ENCODE measurements around the gene PPIC. TPM values are rescaled to one million over a fixed set of nuclear protein-coding genes. Genes with fewer than 3 reads are reported as not detected.
"Not testable (repeated sequence)": the region's sequence is repeated elsewhere in the genome, so short reads cannot be mapped to it uniquely, and the experiment has no call there.

Gene PPIC
- total RNA-seq, 1 experiment from 2014 or later = 45.8 TPM

DNA sequence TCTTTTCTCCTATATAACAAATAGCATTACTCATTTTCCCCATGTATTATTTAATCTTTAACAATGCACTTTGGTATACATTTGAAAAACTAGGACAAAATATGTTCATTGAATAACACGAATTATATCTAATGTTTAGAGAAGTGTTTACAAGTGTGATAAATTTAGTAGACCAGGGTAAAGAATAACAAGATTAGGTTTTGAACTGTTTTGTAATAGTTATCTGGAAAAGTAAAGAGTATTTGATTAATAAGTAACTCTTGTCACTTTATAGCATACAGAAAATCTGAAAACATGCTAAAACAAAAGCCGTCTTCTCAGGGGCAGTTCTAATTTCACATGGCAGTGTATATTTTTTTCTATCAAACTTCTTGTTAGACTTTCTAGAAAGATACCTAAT is 58.5 kb downstream of the PPIC start:
- H3K27ac ChIP-seq (ENCODE audit: low read length) = no peak overlapping the region
- ATAC-seq (no peak), DNase-seq (ENCODE audit: low read depth, low spot score) (no peak)
- BruUV-seq (replicated peaks) = no TSS peak
- CTCF ChIA-PET = no interaction called here
- TF ChIP-seq POLR2AphosphoS5 (IDR thresholded peaks at IDR 0.05; ENCODE audit: low read depth, low read length) (no peak), SIN3A (IDR thresholded peaks at IDR 0.05; ENCODE audit: borderline replicate concordance, insufficient read depth, low read depth, low read length) (no peak), TCF7L2 (IDR thresholded peaks at IDR 0.05; ENCODE audit: low read depth, low read length) (no peak)
- TF ChIP-seq, protein P1, sequence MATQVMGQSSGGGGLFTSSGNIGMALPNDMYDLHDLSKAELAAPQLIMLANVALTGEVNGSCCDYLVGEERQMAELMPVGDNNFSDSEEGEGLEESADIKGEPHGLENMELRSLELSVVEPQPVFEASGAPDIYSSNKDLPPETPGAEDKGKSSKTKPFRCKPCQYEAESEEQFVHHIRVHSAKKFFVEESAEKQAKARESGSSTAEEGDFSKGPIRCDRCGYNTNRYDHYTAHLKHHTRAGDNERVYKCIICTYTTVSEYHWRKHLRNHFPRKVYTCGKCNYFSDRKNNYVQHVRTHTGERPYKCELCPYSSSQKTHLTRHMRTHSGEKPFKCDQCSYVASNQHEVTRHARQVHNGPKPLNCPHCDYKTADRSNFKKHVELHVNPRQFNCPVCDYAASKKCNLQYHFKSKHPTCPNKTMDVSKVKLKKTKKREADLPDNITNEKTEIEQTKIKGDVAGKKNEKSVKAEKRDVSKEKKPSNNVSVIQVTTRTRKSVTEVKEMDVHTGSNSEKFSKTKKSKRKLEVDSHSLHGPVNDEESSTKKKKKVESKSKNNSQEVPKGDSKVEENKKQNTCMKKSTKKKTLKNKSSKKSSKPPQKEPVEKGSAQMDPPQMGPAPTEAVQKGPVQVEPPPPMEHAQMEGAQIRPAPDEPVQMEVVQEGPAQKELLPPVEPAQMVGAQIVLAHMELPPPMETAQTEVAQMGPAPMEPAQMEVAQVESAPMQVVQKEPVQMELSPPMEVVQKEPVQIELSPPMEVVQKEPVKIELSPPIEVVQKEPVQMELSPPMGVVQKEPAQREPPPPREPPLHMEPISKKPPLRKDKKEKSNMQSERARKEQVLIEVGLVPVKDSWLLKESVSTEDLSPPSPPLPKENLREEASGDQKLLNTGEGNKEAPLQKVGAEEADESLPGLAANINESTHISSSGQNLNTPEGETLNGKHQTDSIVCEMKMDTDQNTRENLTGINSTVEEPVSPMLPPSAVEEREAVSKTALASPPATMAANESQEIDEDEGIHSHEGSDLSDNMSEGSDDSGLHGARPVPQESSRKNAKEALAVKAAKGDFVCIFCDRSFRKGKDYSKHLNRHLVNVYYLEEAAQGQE (IDR thresholded peaks at IDR 0.05; ENCODE audit: insufficient read depth in 1 of 2, low read depth in 2 of 2, low read length in 1 of 2) = no peak
- TF ChIP-seq, protein P2, sequence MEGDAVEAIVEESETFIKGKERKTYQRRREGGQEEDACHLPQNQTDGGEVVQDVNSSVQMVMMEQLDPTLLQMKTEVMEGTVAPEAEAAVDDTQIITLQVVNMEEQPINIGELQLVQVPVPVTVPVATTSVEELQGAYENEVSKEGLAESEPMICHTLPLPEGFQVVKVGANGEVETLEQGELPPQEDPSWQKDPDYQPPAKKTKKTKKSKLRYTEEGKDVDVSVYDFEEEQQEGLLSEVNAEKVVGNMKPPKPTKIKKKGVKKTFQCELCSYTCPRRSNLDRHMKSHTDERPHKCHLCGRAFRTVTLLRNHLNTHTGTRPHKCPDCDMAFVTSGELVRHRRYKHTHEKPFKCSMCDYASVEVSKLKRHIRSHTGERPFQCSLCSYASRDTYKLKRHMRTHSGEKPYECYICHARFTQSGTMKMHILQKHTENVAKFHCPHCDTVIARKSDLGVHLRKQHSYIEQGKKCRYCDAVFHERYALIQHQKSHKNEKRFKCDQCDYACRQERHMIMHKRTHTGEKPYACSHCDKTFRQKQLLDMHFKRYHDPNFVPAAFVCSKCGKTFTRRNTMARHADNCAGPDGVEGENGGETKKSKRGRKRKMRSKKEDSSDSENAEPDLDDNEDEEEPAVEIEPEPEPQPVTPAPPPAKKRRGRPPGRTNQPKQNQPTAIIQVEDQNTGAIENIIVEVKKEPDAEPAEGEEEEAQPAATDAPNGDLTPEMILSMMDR (IDR thresholded peaks at IDR 0.05) = no peak
- intact Hi-C loops (cut with micrococcal nuclease; ENCODE audit: unreplicated experiment) (no loop called here), in situ Hi-C loops (cut with HindIII; ENCODE audit: low pct_unique_long_range_greater_than_20kb, low sequenced_read_pairs) (no loop called here)
- H3K36me3 ChIP-seq (ENCODE audit: control insufficient read depth, insufficient read depth, low read length) = no peaks in the 10 kb centered on the region
- POLR2A ChIA-PET = no interaction called here
- no peaks in the 10 kb centered on the region for H3K9me3 ChIP-seq (ENCODE audit: control insufficient read depth, insufficient read depth, low read depth, low read length)
- no peak overlapping the region for H3K4me3 ChIP-seq (ENCODE audit: low read depth in 2 of 2, low read length in 2 of 2)
- no peaks in the 10 kb centered on the region for H3K27me3 ChIP-seq (ENCODE audit: control insufficient read depth, insufficient read depth, low read length)
- H3K4me1 ChIP-seq (ENCODE audit: control insufficient read depth, insufficient read depth, low read length) = no peaks in the 10 kb centered on the region

DNA sequence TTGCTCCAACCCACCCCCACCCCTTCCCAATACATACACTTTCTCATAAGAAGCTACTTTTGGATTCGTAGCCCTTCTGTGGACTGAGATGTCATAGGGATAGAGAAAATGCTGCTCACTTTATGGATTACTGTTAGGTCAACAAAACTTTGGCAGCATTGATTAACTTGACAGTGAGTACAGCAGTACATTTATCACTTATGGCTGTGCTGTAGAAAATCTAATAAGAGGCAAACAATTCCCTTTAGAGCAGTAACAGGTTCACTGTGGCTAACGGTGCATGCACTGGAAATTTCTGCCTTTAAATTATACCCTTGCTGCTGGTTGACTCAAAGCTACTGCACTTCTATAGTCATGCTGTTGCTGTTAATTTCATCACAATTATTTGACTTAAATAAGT is 59.2 kb downstream of the PPIC start:
- TF ChIP-seq, protein P1 (IDR thresholded peaks at IDR 0.05; ENCODE audit: insufficient read depth in 1 of 2, low read depth in 2 of 2, low read length in 1 of 2) = no peak
- TF ChIP-seq TCF7L2 (IDR thresholded peaks at IDR 0.05; ENCODE audit: low read depth, low read length) = no peak
- TF ChIP-seq, protein P2 (IDR thresholded peaks at IDR 0.05) = no peak
- no peak for TF ChIP-seq SIN3A (IDR thresholded peaks at IDR 0.05; ENCODE audit: borderline replicate concordance, insufficient read depth, low read depth, low read length)
- no peak for TF ChIP-seq POLR2AphosphoS5 (IDR thresholded peaks at IDR 0.05; ENCODE audit: low read depth, low read length)
- H3K4me3 ChIP-seq (ENCODE audit: low read depth in 2 of 2, low read length in 2 of 2) = no peak overlapping the region
- intact Hi-C loops (cut with micrococcal nuclease; ENCODE audit: unreplicated experiment) = no loop called here
- no TSS peak for BruUV-seq (replicated peaks)
- ATAC-seq = no peak
- H3K27ac ChIP-seq (ENCODE audit: low read length) = no peak overlapping the region
- ChIA-PET CTCF (no interaction called here), POLR2A (no interaction called here)
- H3K9me3 ChIP-seq (ENCODE audit: control insufficient read depth, insufficient read depth, low read depth, low read length) = no peaks in the 10 kb centered on the region
- in situ Hi-C loops (cut with HindIII; ENCODE audit: low pct_unique_long_range_greater_than_20kb, low sequenced_read_pairs) = no loop called here
- DNase-seq (ENCODE audit: low read depth, low spot score) = no peak
- no peaks in the 10 kb centered on the region for H3K27me3 ChIP-seq (ENCODE audit: control insufficient read depth, insufficient read depth, low read length)
- H3K36me3 ChIP-seq (ENCODE audit: control insufficient read depth, insufficient read depth, low read length) = no peaks in the 10 kb centered on the region
- H3K4me1 ChIP-seq (ENCODE audit: control insufficient read depth, insufficient read depth, low read length) = no peaks in the 10 kb centered on the region

DNA sequence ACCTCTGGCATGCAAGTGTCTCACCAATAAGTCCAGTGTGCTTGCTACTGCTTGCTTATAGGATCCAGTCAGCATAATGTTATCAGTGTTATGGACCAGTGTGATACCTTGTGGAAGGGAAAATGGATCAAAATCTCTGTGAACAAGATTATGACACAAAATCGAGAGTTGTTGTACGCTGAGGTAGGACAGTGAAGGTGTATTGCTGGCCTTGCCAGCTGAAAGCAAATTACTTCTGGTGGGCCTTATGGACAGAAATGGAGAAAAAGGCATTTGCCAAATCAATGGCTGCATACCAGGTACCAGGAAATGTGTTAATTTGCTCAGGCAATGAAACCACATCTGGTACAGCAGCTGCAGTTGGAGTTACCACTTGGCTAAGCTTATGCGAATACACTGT is 62.3 kb downstream of the PPIC start:
- intact Hi-C loops (cut with micrococcal nuclease; ENCODE audit: unreplicated experiment); DNase-seq (ENCODE audit: low read depth, low spot score); H3K36me3 ChIP-seq (ENCODE audit: control insufficient read depth, insufficient read depth, low read length); ATAC-seq; H3K27me3 ChIP-seq (ENCODE audit: control insufficient read depth, insufficient read depth, low read length); H3K4me3 ChIP-seq (ENCODE audit: low read depth in 2 of 2, low read length in 2 of 2); H3K27ac ChIP-seq (ENCODE audit: low read length); BruUV-seq (replicated peaks); H3K4me1 ChIP-seq (ENCODE audit: control insufficient read depth, insufficient read depth, low read length); POLR2A ChIA-PET; H3K9me3 ChIP-seq (ENCODE audit: control insufficient read depth, insufficient read depth, low read depth, low read length); CTCF ChIA-PET; in situ Hi-C loops (cut with HindIII; ENCODE audit: low pct_unique_long_range_greater_than_20kb, low sequenced_read_pairs): not testable (repeated sequence)

DNA sequence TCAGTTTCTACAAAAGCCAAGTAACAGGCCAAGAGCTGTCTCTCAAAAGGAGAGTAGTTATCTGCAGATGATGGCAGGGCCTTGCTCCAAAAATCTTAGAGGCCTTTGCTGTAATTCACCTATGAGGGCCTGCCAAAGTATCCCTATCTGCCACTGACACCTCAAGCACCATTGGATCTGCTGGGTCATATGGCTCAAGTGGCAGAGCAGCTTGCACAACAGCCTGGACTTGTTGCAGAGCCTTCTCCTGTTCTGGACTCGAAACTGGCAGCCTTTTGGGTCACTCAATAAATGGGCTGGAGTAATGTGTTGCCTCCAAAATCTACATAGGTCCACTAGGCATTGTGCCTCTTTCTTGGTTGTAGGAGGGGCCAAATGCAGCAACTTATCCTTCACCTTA is 62.8 kb downstream of the PPIC start:
- H3K9me3 ChIP-seq (ENCODE audit: control insufficient read depth, insufficient read depth, low read depth, low read length); H3K4me1 ChIP-seq (ENCODE audit: control insufficient read depth, insufficient read depth, low read length); in situ Hi-C loops (cut with HindIII; ENCODE audit: low pct_unique_long_range_greater_than_20kb, low sequenced_read_pairs); POLR2A ChIA-PET; BruUV-seq (replicated peaks); intact Hi-C loops (cut with micrococcal nuclease; ENCODE audit: unreplicated experiment); CTCF ChIA-PET; H3K27me3 ChIP-seq (ENCODE audit: control insufficient read depth, insufficient read depth, low read length); H3K27ac ChIP-seq (ENCODE audit: low read length); H3K36me3 ChIP-seq (ENCODE audit: control insufficient read depth, insufficient read depth, low read length); DNase-seq (ENCODE audit: low read depth, low spot score); ATAC-seq; H3K4me3 ChIP-seq (ENCODE audit: low read depth in 2 of 2, low read length in 2 of 2): not testable (repeated sequence)

Data from Panc1 (cell line).